ENCODE measurements around the gene NUDC. TPM values are rescaled to one million over a fixed set of nuclear protein-coding genes. Genes with fewer than 3 reads are reported as not detected.
"Not testable (repeated sequence)": the region's sequence is repeated elsewhere in the genome, so short reads cannot be mapped to it uniquely, and the experiment has no call there.

Gene NUDC
- total RNA-seq, result 10 to 100 TPM; 31.3 to 33.2 TPM

DNA sequence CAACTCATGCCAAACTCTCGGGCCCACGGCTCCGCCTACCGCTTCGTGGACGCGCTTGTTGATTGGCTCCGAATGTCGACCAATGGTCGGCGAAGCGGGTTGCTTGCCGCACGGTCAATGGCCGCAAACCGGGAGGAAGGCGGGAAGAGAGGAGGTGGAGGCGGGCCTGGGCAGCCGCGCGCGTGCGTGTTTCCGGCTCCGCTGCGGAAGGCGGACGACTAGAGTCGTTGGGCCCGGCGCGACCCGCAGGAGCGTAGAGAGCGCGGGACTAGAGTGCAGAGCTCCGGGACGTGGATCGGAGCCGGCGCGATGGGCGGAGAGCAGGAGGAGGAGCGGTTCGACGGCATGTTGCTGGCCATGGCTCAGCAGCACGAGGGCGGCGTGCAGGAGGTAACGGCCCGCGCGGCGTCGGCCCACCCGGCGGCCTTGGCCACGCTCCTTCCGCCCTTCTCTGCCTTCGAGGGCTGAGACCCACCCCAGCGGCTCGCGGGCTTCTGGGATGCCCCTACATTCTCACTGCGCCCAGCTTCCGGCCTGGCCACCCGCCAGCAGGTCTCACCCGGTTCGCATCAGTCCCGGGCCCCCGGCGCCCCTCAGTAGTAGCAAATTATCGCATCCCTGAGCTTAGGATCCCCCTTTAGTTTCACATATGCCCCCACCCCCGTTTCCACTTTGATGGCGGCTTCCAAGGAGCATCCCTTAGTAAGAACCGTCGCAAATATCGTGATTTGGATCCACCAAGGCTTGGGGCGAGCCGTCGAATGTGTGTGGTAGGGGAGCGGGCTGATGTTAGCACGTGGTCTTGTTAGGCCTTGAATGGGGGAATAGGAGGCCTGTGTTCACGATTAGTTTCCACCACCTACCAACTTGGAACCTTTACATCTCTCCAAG, at the start of gene NUDC:
Gene NUDC (plus strand): TSS at position 204 of the 891 bp plus-strand sequence. CDS start 106 bp downstream, at position 310.
- no peaks in the 10 kb centered on the region for H3K27me3 ChIP-seq
- intact Hi-C loops (cut with DNase I), result no loop called here
- peaks cover 31% of the 10 kb centered on the region for H3K4me1 ChIP-seq
- H3K9me3 ChIP-seq, result no peaks in the 10 kb centered on the region
- H3K4me3 ChIP-seq, result peak within 1 kb of the TSS; percentile 59 to 83
- peak in 2 of 7 experiments; percentile 8 to 9 for TF ChIP-seq CTCF (IDR thresholded peaks at IDR 0.05)
- peak; percentile 81 to 94 (median 94) for TF ChIP-seq POLR2A (IDR thresholded peaks at IDR 0.05)
- WGBS, 2 donors, result 0 to 2% methylated on average over 36 to 75 of the region's 83 CpGs
- ATAC-seq (peak; percentile 99), DNase-seq (peak; percentile 97 to 98 (median 98))
- H3K36me3 ChIP-seq (replicated peaks in 1 of 2; ENCODE audit: insufficient read depth in 1 of 2, low read depth in 2 of 2), result peaks cover 0 to 6% of the 10 kb centered on the region in 2 donors
- H3K27ac ChIP-seq, result peak within 1 kb of the TSS; percentile 92 to 99 (median 95)

GRCh38 chr1:26873097-26873496, 48.4 kb upstream of the NUDC start:
- DNase-seq; ATAC-seq; H3K36me3 ChIP-seq (replicated peaks in 1 of 2; ENCODE audit: insufficient read depth in 1 of 2, low read depth in 2 of 2); H3K4me3 ChIP-seq; H3K9me3 ChIP-seq; H3K27me3 ChIP-seq; H3K4me1 ChIP-seq; H3K27ac ChIP-seq; intact Hi-C loops (cut with DNase I): not testable (repeated sequence)
- WGBS, 2 donors, result 64 to 76% methylated on average over 2 of the region's 2 CpGs

GRCh38 chr1:26874896-26875295, 46.6 kb upstream of the NUDC start:
- intact Hi-C loops (cut with DNase I), result no loop called here
- no peak for DNase-seq

DNA sequence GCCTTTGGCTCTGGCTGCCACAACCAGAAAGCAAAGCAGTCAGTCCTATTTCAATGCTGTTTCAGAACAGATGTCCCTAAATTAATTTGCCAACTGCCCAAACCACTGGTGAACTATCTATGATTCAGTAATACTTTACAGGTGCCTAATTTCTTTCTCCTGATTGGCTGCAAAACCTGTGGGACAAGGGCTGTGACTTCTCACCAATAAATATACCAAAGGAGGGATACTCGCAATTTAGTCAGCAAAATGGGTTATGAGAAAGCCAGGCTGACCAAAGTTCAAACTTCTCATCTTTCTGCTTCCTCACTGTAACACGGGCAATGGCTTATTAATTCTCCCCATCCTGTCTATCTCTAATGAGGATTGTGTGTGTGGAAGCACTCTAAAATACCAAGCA, 44.2 kb upstream of the NUDC start:
- intact Hi-C loops (cut with DNase I), result no loop called here
- Histone ChIP-seq H3K9me3 (no peaks in the 10 kb centered on the region), H3K36me3 (replicated peaks in 1 of 2; ENCODE audit: insufficient read depth in 1 of 2, low read depth in 2 of 2) (peaks cover under 1 to 22% of the 10 kb centered on the region in 2 donors), H3K27ac (no peak overlapping the region), H3K27me3 (no peaks in the 10 kb centered on the region), H3K4me3 (no peak overlapping the region), H3K4me1 (no peaks in the 10 kb centered on the region)
- WGBS, 2 donors, result 62 to 75% methylated on average over 2 of the region's 2 CpGs
- TF ChIP-seq CTCF (IDR thresholded peaks at IDR 0.05) (no peak), POLR2A (IDR thresholded peaks at IDR 0.05) (no peak)
- no peak for DNase-seq
- ATAC-seq, result no peak

More at GRCh38 chr1:26874896-26875295, 46.6 kb upstream of the NUDC start:
- Histone ChIP-seq H3K27ac (no peak overlapping the region), H3K4me3 (no peak overlapping the region), H3K9me3 (no peaks in the 10 kb centered on the region), H3K27me3 (no peaks in the 10 kb centered on the region), H3K4me1 (no peaks in the 10 kb centered on the region), H3K36me3 (replicated peaks in 1 of 2; ENCODE audit: insufficient read depth in 1 of 2, low read depth in 2 of 2) (peaks cover 0 to 10% of the 10 kb centered on the region in 2 donors)
- no peak for ATAC-seq
- TF ChIP-seq POLR2A (IDR thresholded peaks at IDR 0.05), result no peak
- no peak for TF ChIP-seq CTCF (IDR thresholded peaks at IDR 0.05)
- 64 to 86% methylated on average over 4 of the region's 4 CpGs for WGBS, 2 donors

DNA sequence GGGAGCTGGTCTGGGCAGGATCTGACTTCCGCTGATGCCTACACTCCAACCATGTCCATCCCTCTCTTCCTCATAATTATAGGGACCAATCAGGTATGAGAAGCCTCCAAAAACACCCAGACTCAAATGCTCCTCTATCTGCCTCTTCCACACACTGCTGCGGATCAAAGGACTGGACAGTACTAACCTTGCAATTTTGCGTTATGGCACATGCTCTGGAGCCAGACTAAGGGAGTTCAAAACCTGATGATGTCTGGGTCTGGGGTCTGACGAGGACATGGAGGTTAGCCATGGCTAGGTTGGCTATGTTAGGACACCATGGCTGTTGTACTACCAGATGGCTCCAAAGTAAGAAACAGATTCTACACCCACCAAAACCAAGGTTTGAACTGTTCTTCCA, 41.8 kb upstream of the NUDC start:
- H3K4me1 ChIP-seq, result no peaks in the 10 kb centered on the region
- no peaks in the 10 kb centered on the region for H3K27me3 ChIP-seq
- H3K36me3 ChIP-seq (replicated peaks in 1 of 2; ENCODE audit: insufficient read depth in 1 of 2, low read depth in 2 of 2), result peaks cover 21 to 42% of the 10 kb centered on the region in 2 donors
- 89 to 94% methylated on average over 4 of the region's 4 CpGs for WGBS, 2 donors
- no peak overlapping the region for H3K27ac ChIP-seq
- ATAC-seq, result no peak
- H3K4me3 ChIP-seq, result no peak overlapping the region
- intact Hi-C loops (cut with DNase I), result no loop called here
- TF ChIP-seq POLR2A (IDR thresholded peaks at IDR 0.05) (no peak), CTCF (IDR thresholded peaks at IDR 0.05) (no peak)
- DNase-seq, result no peak
- no peaks in the 10 kb centered on the region for H3K9me3 ChIP-seq

DNA sequence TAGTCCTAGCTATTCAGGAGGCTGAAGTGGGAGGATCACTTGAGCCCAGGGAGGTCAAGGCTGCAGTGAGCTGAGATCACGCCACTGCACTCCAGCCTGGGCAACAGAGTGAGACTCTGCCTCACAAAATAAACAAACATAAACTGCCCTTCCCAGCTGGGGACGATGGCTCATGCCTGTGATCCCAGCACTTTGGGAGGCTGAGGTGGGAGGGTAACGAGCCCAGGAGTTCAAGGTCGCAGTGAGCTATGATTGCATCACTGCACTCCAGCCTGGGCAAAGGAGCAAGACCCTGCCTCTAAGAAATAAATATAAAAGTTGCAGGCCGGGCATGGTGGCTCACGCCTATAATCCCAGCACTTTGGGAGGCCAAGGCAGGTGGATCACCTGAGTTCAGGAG, 39.9 kb upstream of the NUDC start:
- H3K27ac ChIP-seq; ATAC-seq; H3K9me3 ChIP-seq; intact Hi-C loops (cut with DNase I); DNase-seq; H3K4me3 ChIP-seq; H3K4me1 ChIP-seq; H3K27me3 ChIP-seq: not testable (repeated sequence)
- peaks cover 21 to 56% of the 10 kb centered on the region in 2 donors for H3K36me3 ChIP-seq (replicated peaks in 1 of 2; ENCODE audit: insufficient read depth in 1 of 2, low read depth in 2 of 2)
- WGBS, 2 donors, result 75 to 76% methylated on average over 5 to 6 of the region's 6 CpGs

Measured in body of pancreas (tissue), 4 donors.